GM12892 (cell line): ENCODE results near the gene NOC4L.

Experiments used
- POLR2A ChIP-seq: IDR thresholded peaks from 2 replicates; pipeline ENCODE4 v1.6.1; 2011; ENCODE audit warnings: low read depth, low read length, control low read depth
- POLR2AphosphoS5 ChIP-seq: IDR thresholded peaks from 2 replicates; pipeline ENCODE4 v1.6.1; 2011; ENCODE audit warnings: low read depth, low read length, control low read depth
- TAF1 ChIP-seq: IDR thresholded peaks from 2 replicates; pipeline ENCODE4 v1.6.1; 2011; ENCODE audit warnings: low read depth, mild to moderate bottlenecking, control low read depth, low read length, borderline replicate concordance

- TF ChIP-seq POLR2A (no peak), POLR2AphosphoS5 (no peak), TAF1 (no peak)
Observed at GRCh38 chr12:132178316-132178715, 34.1 kb downstream of the NOC4L start.
